ENCODE data around the gene ETV3.

Gene ETV3

GRCh38 chr1:157111396-157112165, 26.6 kb downstream of the ETV3 start:
- Histone ChIP-seq H3K4me1 (ENCODE audit: control extremely low read depth in 1 of 4, control insufficient read depth in 4 of 4, insufficient read depth in 4 of 4, low read length in 3 of 4) (peaks cover 0 to 9% (median 0%) of the 10 kb centered on the region in 4 experiments), H3K9me3 (ENCODE audit: control extremely low read depth in 1 of 5, control insufficient read depth in 4 of 5, insufficient read depth in 2 of 5, low read depth in 1 of 5, low read length in 4 of 5) (no peaks in the 10 kb centered on the region), H3K4me3 (ENCODE audit: control insufficient read depth in 1 of 7, extremely low read depth in 1 of 7, insufficient read depth in 4 of 7, low read depth in 2 of 7, low read length in 6 of 7) (no peak overlapping the region), H3K27ac (ENCODE audit: insufficient read depth in 1 of 2, low read depth in 1 of 2, low read length in 2 of 2, poor library complexity in 1 of 2, severe bottlenecking in 2 of 2) (no peak overlapping the region), H3K36me3 (ENCODE audit: control insufficient read depth in 4 of 4, insufficient read depth in 4 of 4, low read length in 3 of 4) (no peaks in the 10 kb centered on the region), H3K27me3 (replicated peaks in 2 of 5; ENCODE audit: control insufficient read depth in 4 of 5, insufficient read depth in 5 of 5, low read length in 4 of 5) (peaks cover 0 to 23% (median 5%) of the 10 kb centered on the region in 5 experiments)
- DNase-seq = no peak
- ChIA-PET POLR2A (no interaction called here), CTCF (interaction anchor here (0.5 to 2.4 kb wide), 4 partner anchors 9 to 44 kb away, joined by 3 to 12 read pairs (median 4); no protein-coding TSS in a partner anchor)
- whole genome bisulfite sequencing (ENCODE audit: insufficient coverage) = 96% methylated on average over 10 of the region's 19 CpGs

- no peaks in the 10 kb centered on the region for H3K9me3 ChIP-seq (ENCODE audit: control extremely low read depth in 1 of 5, control insufficient read depth in 4 of 5, insufficient read depth in 2 of 5, low read depth in 1 of 5, low read length in 4 of 5)
- no peak overlapping the region for H3K4me3 ChIP-seq (ENCODE audit: control insufficient read depth in 1 of 7, extremely low read depth in 1 of 7, insufficient read depth in 4 of 7, low read depth in 2 of 7, low read length in 6 of 7)
- H3K27me3 ChIP-seq (replicated peaks in 2 of 5; ENCODE audit: control insufficient read depth in 4 of 5, insufficient read depth in 5 of 5, low read length in 4 of 5) = peaks cover 0 to 25% (median 5%) of the 10 kb centered on the region in 5 experiments
- DNase-seq = no peak
- peaks cover 0 to 16% (median 1%) of the 10 kb centered on the region in 4 experiments for H3K4me1 ChIP-seq (ENCODE audit: control extremely low read depth in 1 of 4, control insufficient read depth in 4 of 4, insufficient read depth in 4 of 4, low read length in 3 of 4)
- no peak overlapping the region for H3K27ac ChIP-seq (ENCODE audit: insufficient read depth in 1 of 2, low read depth in 1 of 2, low read length in 2 of 2, poor library complexity in 1 of 2, severe bottlenecking in 2 of 2)
- POLR2A ChIA-PET = no interaction called here
- no peaks in the 10 kb centered on the region for H3K36me3 ChIP-seq (ENCODE audit: control insufficient read depth in 4 of 4, insufficient read depth in 4 of 4, low read length in 3 of 4)
- CTCF ChIA-PET = interaction anchor here (1.2 to 2.5 kb wide), 6 partner anchors 9 to 44 kb away, joined by 3 to 12 read pairs (median 4); partner anchors contain the start of gene ETV3L
- WGBS (ENCODE audit: insufficient coverage) = 86% methylated on average over 3 of the region's 3 CpGs
Observed at GRCh38 chr1:157110686-157111085, 27.5 kb downstream of the ETV3 start.

DNA sequence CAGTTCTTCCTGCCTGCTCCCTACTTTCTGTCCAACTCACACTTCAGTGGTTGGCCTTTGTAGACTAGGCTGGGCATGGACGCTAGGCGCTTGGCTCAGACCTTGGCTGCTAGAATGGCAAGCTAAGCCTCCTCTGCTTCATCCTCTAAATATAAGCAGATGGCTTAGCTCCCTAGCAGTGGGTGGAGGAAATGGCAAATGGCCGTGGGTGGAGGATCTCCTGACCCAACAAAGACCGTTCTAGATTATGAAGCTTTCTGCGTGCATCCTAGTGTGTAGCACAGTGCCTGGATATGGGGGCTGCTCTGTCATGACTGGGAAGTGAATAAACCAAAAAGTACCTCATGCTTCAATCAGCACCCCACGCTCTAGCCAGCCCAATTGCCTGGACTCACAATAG, 28.2 kb downstream of the ETV3 start:
- WGBS (ENCODE audit: insufficient coverage) = 88% methylated on average over 4 of the region's 6 CpGs
- H3K27me3 ChIP-seq (replicated peaks in 2 of 5; ENCODE audit: control insufficient read depth in 4 of 5, insufficient read depth in 5 of 5, low read length in 4 of 5) = peaks cover 0 to 25% (median 5%) of the 10 kb centered on the region in 5 experiments
- POLR2A ChIA-PET = no interaction called here
- CTCF ChIA-PET = interaction anchor here (0.7 to 2.5 kb wide), 8 partner anchors 9 to 87 kb away, joined by 3 to 12 read pairs (median 4); partner anchors contain the start of gene ETV3L
- H3K4me1 ChIP-seq (ENCODE audit: control extremely low read depth in 1 of 4, control insufficient read depth in 4 of 4, insufficient read depth in 4 of 4, low read length in 3 of 4) = peaks cover 0 to 16% (median 1%) of the 10 kb centered on the region in 4 experiments
- no peak overlapping the region for H3K27ac ChIP-seq (ENCODE audit: insufficient read depth in 1 of 2, low read depth in 1 of 2, low read length in 2 of 2, poor library complexity in 1 of 2, severe bottlenecking in 2 of 2)
- no peaks in the 10 kb centered on the region for H3K36me3 ChIP-seq (ENCODE audit: control insufficient read depth in 4 of 4, insufficient read depth in 4 of 4, low read length in 3 of 4)
- no peaks in the 10 kb centered on the region for H3K9me3 ChIP-seq (ENCODE audit: control extremely low read depth in 1 of 5, control insufficient read depth in 4 of 5, insufficient read depth in 2 of 5, low read depth in 1 of 5, low read length in 4 of 5)
- no peak for DNase-seq
- H3K4me3 ChIP-seq (ENCODE audit: control insufficient read depth in 1 of 7, extremely low read depth in 1 of 7, insufficient read depth in 4 of 7, low read depth in 2 of 7, low read length in 6 of 7) = no peak overlapping the region

DNA sequence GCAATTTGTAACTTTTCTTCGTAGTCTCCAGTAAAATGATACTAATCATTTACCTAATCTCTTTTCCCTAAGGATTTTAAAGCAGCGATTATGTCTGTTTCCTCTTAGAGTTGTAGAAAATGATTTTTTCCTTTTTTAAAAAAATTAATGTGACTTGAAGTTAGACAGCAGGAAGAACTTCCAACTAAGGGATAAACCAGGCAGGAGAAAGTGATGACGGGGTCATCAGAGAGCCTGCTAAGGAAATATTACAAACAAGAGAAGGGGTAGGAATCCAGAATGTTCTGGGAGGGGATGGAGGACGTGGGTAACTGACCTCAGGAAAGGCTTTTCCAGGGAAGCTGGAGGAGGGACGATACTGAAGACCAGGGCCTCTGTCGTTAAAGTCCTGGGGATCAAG, 29.7 kb downstream of the ETV3 start:
- peaks cover 0 to 25% (median 5%) of the 10 kb centered on the region in 5 experiments for H3K27me3 ChIP-seq (replicated peaks in 2 of 5; ENCODE audit: control insufficient read depth in 4 of 5, insufficient read depth in 5 of 5, low read length in 4 of 5)
- ChIA-PET POLR2A (no interaction called here), CTCF (interaction anchor here (0.6 to 2.5 kb wide), 3 partner anchors 10 to 290 kb away, joined by 3 to 8 read pairs (median 3); partner anchors contain the start of gene ETV3L)
- 79% methylated on average over 3 of the region's 6 CpGs for WGBS (ENCODE audit: insufficient coverage)
- H3K36me3 ChIP-seq (ENCODE audit: control insufficient read depth in 4 of 4, insufficient read depth in 4 of 4, low read length in 3 of 4) = no peaks in the 10 kb centered on the region
- DNase-seq = no peak
- H3K4me1 ChIP-seq (ENCODE audit: control extremely low read depth in 1 of 4, control insufficient read depth in 4 of 4, insufficient read depth in 4 of 4, low read length in 3 of 4) = peaks cover 0 to 15% (median 1%) of the 10 kb centered on the region in 4 experiments
- H3K4me3 ChIP-seq (ENCODE audit: control insufficient read depth in 1 of 7, extremely low read depth in 1 of 7, insufficient read depth in 4 of 7, low read depth in 2 of 7, low read length in 6 of 7) = no peak overlapping the region
- no peak overlapping the region for H3K27ac ChIP-seq (ENCODE audit: insufficient read depth in 1 of 2, low read depth in 1 of 2, low read length in 2 of 2, poor library complexity in 1 of 2, severe bottlenecking in 2 of 2)
- H3K9me3 ChIP-seq (ENCODE audit: control extremely low read depth in 1 of 5, control insufficient read depth in 4 of 5, insufficient read depth in 2 of 5, low read depth in 1 of 5, low read length in 4 of 5) = no peaks in the 10 kb centered on the region

- H3K27ac ChIP-seq (ENCODE audit: insufficient read depth in 1 of 2, low read depth in 1 of 2, low read length in 2 of 2, poor library complexity in 1 of 2, severe bottlenecking in 2 of 2) = no peak overlapping the region
- POLR2A ChIA-PET = no interaction called here
- H3K27me3 ChIP-seq (replicated peaks in 2 of 5; ENCODE audit: control insufficient read depth in 4 of 5, insufficient read depth in 5 of 5, low read length in 4 of 5) = peaks cover 0 to 25% (median 5%) of the 10 kb centered on the region in 5 experiments
- CTCF ChIA-PET = interaction anchor here (0.9 kb wide), 1 partner anchor 48 kb away, joined by 3 read pairs; no protein-coding TSS in a partner anchor
- no peaks in the 10 kb centered on the region for H3K36me3 ChIP-seq (ENCODE audit: control insufficient read depth in 4 of 4, insufficient read depth in 4 of 4, low read length in 3 of 4)
- H3K4me1 ChIP-seq (ENCODE audit: control extremely low read depth in 1 of 4, control insufficient read depth in 4 of 4, insufficient read depth in 4 of 4, low read length in 3 of 4) = peaks cover 0 to 10% (median 1%) of the 10 kb centered on the region in 4 experiments
- no peak overlapping the region for H3K4me3 ChIP-seq (ENCODE audit: control insufficient read depth in 1 of 7, extremely low read depth in 1 of 7, insufficient read depth in 4 of 7, low read depth in 2 of 7, low read length in 6 of 7)
- H3K9me3 ChIP-seq (ENCODE audit: control extremely low read depth in 1 of 5, control insufficient read depth in 4 of 5, insufficient read depth in 2 of 5, low read depth in 1 of 5, low read length in 4 of 5) = no peaks in the 10 kb centered on the region
- WGBS (ENCODE audit: insufficient coverage) = 74% methylated on average over 16 of the region's 19 CpGs
- no peak for DNase-seq
Observed at GRCh38 chr1:157107702-157108101, 30.5 kb downstream of the ETV3 start.

- Histone ChIP-seq H3K9me3 (ENCODE audit: control extremely low read depth in 1 of 5, control insufficient read depth in 4 of 5, insufficient read depth in 2 of 5, low read depth in 1 of 5, low read length in 4 of 5) (no peaks in the 10 kb centered on the region), H3K4me1 (ENCODE audit: control extremely low read depth in 1 of 4, control insufficient read depth in 4 of 4, insufficient read depth in 4 of 4, low read length in 3 of 4) (peaks cover 0 to 10% (median 1%) of the 10 kb centered on the region in 4 experiments), H3K27me3 (replicated peaks in 2 of 5; ENCODE audit: control insufficient read depth in 4 of 5, insufficient read depth in 5 of 5, low read length in 4 of 5) (peaks cover 0 to 25% (median 5%) of the 10 kb centered on the region in 5 experiments), H3K4me3 (ENCODE audit: control insufficient read depth in 1 of 7, extremely low read depth in 1 of 7, insufficient read depth in 4 of 7, low read depth in 2 of 7, low read length in 6 of 7) (no peak overlapping the region), H3K27ac (ENCODE audit: insufficient read depth in 1 of 2, low read depth in 1 of 2, low read length in 2 of 2, poor library complexity in 1 of 2, severe bottlenecking in 2 of 2) (no peak overlapping the region), H3K36me3 (ENCODE audit: control insufficient read depth in 4 of 4, insufficient read depth in 4 of 4, low read length in 3 of 4) (no peaks in the 10 kb centered on the region)
- DNase-seq = no peak
- 94% methylated on average over 3 of the region's 6 CpGs for WGBS (ENCODE audit: insufficient coverage)
- ChIA-PET CTCF (interaction anchor here (1.3 to 1.9 kb wide), 2 partner anchors 13 to 19 kb away, joined by 4 to 6 read pairs; no protein-coding TSS in a partner anchor), POLR2A (no interaction called here)
Observed at GRCh38 chr1:157106813-157107189, 31.4 kb downstream of the ETV3 start.

Data from common myeloid progenitor, CD34-positive (primary cell).